GM12878 (cell line): ENCODE results near the gene DUOX1. TPM values are rescaled to one million over a fixed set of nuclear protein-coding genes. Genes with fewer than 3 reads are reported as not detected.

Experiments
- ATAC-seq: fragments of 200-7000 bp; cut with Tn5 transposase; 3 replicates; pipeline ENCODE4 v1.9.1; 2020; ENCODE audit warnings: mild to moderate bottlenecking, moderate library complexity
- BruUV-seq: library from RNA; stranded (reverse); fragments of 400-500 nt; replicated peaks from 2 replicates; lab custom pipeline; 2021; lab: Mats Ljungman, UMichigan
- CTCF ChIA-PET: fragments of 300-600 bp; sonication (Branson Sonifier 250); formaldehyde crosslinking; extraction: SDS; loops from one replicate; lab custom pipeline; 2021; ENCODE audit warnings: inconsistent platforms; lab: Yijun Ruan, JAX
- POLR2A ChIA-PET: fragments of 350-600 bp; formaldehyde crosslinking; extraction: SDS; loops from one replicate; lab custom pipeline; 2021; ENCODE audit warnings: inconsistent platforms; lab: Charles Lee
- RAD21 ChIA-PET: fragments of 300-600 bp; sonication (Branson Sonifier 250); formaldehyde crosslinking; loops from one replicate; lab custom pipeline; 2023; ENCODE audit warnings: antibody characterized with exemption; ENCODE audit not compliant: unreplicated experiment; lab: Charles Lee
- SMC1A ChIA-PET: fragments of 300-600 bp; sonication (Branson Sonifier 250); formaldehyde crosslinking; loops from one replicate; lab custom pipeline; 2023; ENCODE audit not compliant: unreplicated experiment, uncharacterized antibody; lab: Charles Lee
- DNase-seq: peaks from one replicate; pipeline ENCODE4 v3.0.0-alpha.2; 2011; ENCODE audit warnings: low read depth, low spot score
- FAIRE-seq: peaks from 3 replicates; lab custom pipeline; 2011; peaks lifted over from hg19 to GRCh38; lab: Jason Lieb, UNC
- H2AFZ ChIP-seq: 2 replicates; pipeline ENCODE4 v1.6.0; 2011; ENCODE audit warnings: low read depth, low read length, control low read depth; ENCODE audit not compliant: control insufficient read depth
- H3K27ac ChIP-seq: 2 replicates; pipeline ENCODE4 v1.5.1; 2011; ENCODE audit warnings: control low read depth; ENCODE audit not compliant: control insufficient read depth, insufficient read depth
- H3K27me3 ChIP-seq, 2 experiments: replicated peaks in 1 of 2; 2 replicates each; pipeline versions ENCODE4 v1.6.0 to v1.6.1; 2011; ENCODE audit warnings: low read length in 1 of 2; ENCODE audit not compliant: control insufficient read depth in 2 of 2, insufficient read depth in 2 of 2
- H3K36me3 ChIP-seq, 2 experiments: 2 replicates each; pipeline ENCODE4 v1.5.1; 2011; ENCODE audit warnings: low read length in 1 of 2; ENCODE audit not compliant: control insufficient read depth in 2 of 2, insufficient read depth in 2 of 2
- H3K4me1 ChIP-seq: 2 replicates; pipeline ENCODE4 v1.6.1; 2011; ENCODE audit warnings: mild to moderate bottlenecking, low read length, moderate library complexity, mixed read lengths; ENCODE audit not compliant: control insufficient read depth, insufficient read depth
- H3K4me2 ChIP-seq: 2 replicates; pipeline ENCODE4 v1.6.0; 2011; ENCODE audit warnings: control low read depth; ENCODE audit not compliant: control insufficient read depth, insufficient read depth
- H3K4me3 ChIP-seq: fragments of 200-600 bp; sonication (generic); 2 replicates; pipeline ENCODE4 v1.5.1; 2016
- H3K79me2 ChIP-seq: 2 replicates; pipeline ENCODE4 v1.6.0; 2011; ENCODE audit warnings: low read length; ENCODE audit not compliant: control insufficient read depth, insufficient read depth
- H3K9ac ChIP-seq: 2 replicates; pipeline ENCODE4 v1.8.0; 2011; ENCODE audit warnings: low read length, control low read depth, mixed read lengths; ENCODE audit not compliant: control insufficient read depth, insufficient read depth
- H3K9me3 ChIP-seq: replicated peaks from 3 replicates; pipeline ENCODE4 v1.5.1; 2011; ENCODE audit warnings: mild to moderate bottlenecking, low read length; ENCODE audit not compliant: control insufficient read depth, insufficient read depth
- H4K20me1 ChIP-seq: 2 replicates; pipeline ENCODE4 v1.6.0; 2011; ENCODE audit not compliant: control insufficient read depth, insufficient read depth
- ATF7 ChIP-seq: fragments of 450-650 bp; IDR thresholded peaks from 2 replicates; pipeline ENCODE4 v1.6.1; 2016; ENCODE audit warnings: low read depth, mild to moderate bottlenecking
- CEBPZ ChIP-seq: fragments of 150-350 bp; IDR thresholded peaks from 2 replicates; pipeline ENCODE4 v1.6.1; 2016; ENCODE audit warnings: low read depth, low read length
- EED ChIP-seq: sonication (generic); IDR thresholded peaks from 2 replicates; pipeline ENCODE4 v1.6.1; 2016; ENCODE audit warnings: antibody characterized with exemption, low read depth
- EZH2 ChIP-seq: IDR thresholded peaks from 2 replicates; pipeline ENCODE4 v1.6.1; 2012; ENCODE audit warnings: low read depth, mild to moderate bottlenecking, control low read depth, inconsistent platforms, low read length, borderline replicate concordance; ENCODE audit not compliant: control insufficient read depth
- GATAD2B ChIP-seq: fragments of 450-650 bp; conservative IDR thresholded peaks from 2 replicates; pipeline ENCODE4 v1.6.1; 2017; ENCODE audit warnings: low read depth, mild to moderate bottlenecking, moderate library complexity
- HDAC2 ChIP-seq: fragments of 200-600 bp; sonication (generic); IDR thresholded peaks from 2 replicates; pipeline ENCODE4 v1.6.1; 2017
- KDM1A ChIP-seq: fragments of 200-600 bp; sonication (generic); IDR thresholded peaks from 2 replicates; pipeline ENCODE4 v1.6.1; 2016; ENCODE audit warnings: borderline replicate concordance
- NFYA ChIP-seq: IDR thresholded peaks from 2 replicates; pipeline ENCODE4 v1.6.1; 2011; ENCODE audit warnings: low read depth, mild to moderate bottlenecking, low read length, improper control_type of control experiment, borderline replicate concordance
- SIN3A ChIP-seq: IDR thresholded peaks from 2 replicates; pipeline ENCODE4 v1.6.1; 2012; ENCODE audit warnings: low read depth, low read length, improper control_type of control experiment
- USF2 ChIP-seq: IDR thresholded peaks from 2 replicates; pipeline ENCODE4 v1.6.1; 2011; ENCODE audit warnings: low read depth, low read length, improper control_type of control experiment, borderline replicate concordance
- ZBED1 ChIP-seq: IDR thresholded peaks from 2 replicates; pipeline ENCODE4 v1.6.1; 2016; ENCODE audit warnings: borderline replicate concordance
- ZNF274 ChIP-seq: IDR thresholded peaks from one replicate; pipeline ENCODE4 v1.8.0; 2011; ENCODE audit not compliant: insufficient read length, insufficient read depth
- WGBS: methylation state at CpG from one replicate; pipeline ENCODE4 v1.1.6; 2016; ENCODE audit warnings: low lambda C conversion rate; ENCODE audit not compliant: insufficient replicate concordance, insufficient coverage; ENCODE audit errors: missing lambda C conversion rate; 5-methylcytosine and 5-hydroxymethylcytosine counted together
- in situ Hi-C: fragments of 300-500 bp; cut with MboI; formaldehyde crosslinking; loops from 9 replicates; pipeline ENCODE4 v1.14.3; 2018; ENCODE audit warnings: mixed read lengths
- intact Hi-C: fragments of 100-400 bp; cut with micrococcal nuclease; formaldehyde crosslinking; loops from one replicate; pipeline ENCODE4 v1.14.2; 2022; ENCODE audit not compliant: unreplicated experiment
- polyA plus RNA-seq, 11 experiments: library from polyadenylated mRNA; depleted of rRNA in 4 of 11; unstranded in 6 of 11; stranded (reverse) in 5 of 11; fragments of >200 nt; fragmentation: Nextera tagmentation in 4 of 11; fragmentation: Illumina TruSeq in 1 of 11; extraction: Ambion mirVana in 4 of 11; extraction: Trizol in 1 of 11; gene quantifications; 1 replicate in 1 of 11; 2 replicates in 10 of 11; pipeline versions ENCODE4 v1.2.1 to v1.2.3, GENCODE V29; 2011 to 2016; ENCODE audit warnings: inconsistent platforms in 2 of 11, missing spikeins in 2 of 11, low read depth in 1 of 11
- total RNA-seq, 4 experiments: library from RNA; depleted of rRNA in 3 of 4; stranded (reverse); fragments of >200 nt in 3 of 4; fragmentation: Illumina TruSeq in 1 of 4; extraction: Trizol in 1 of 4; gene quantifications; 2 replicates each; pipeline versions ENCODE4 v1.2.1 to v1.2.3, GENCODE V29; 2013 to 2021
- TF ChIP-seq, protein P1 (sequence below): IDR thresholded peaks from 2 replicates; pipeline ENCODE4 v1.6.1; 2012; ENCODE audit warnings: improper control_type of control experiment, low read depth, low read length; ENCODE audit not compliant: insufficient replicate concordance

DUOX1 gene
- total and polyA plus RNA-seq, 10 of the 15 experiments (the other 5 are each of a cell fraction or from before 2014, with no cell fraction given): 0.02 to 2.1 (median 0.26) TPM; not detected in 3

GRCh38 chr15:45150997-45151396 is 21.2 kb downstream of the DUOX1 start (continued):
- TF ChIP-seq CEBPZ: no peak

DNA sequence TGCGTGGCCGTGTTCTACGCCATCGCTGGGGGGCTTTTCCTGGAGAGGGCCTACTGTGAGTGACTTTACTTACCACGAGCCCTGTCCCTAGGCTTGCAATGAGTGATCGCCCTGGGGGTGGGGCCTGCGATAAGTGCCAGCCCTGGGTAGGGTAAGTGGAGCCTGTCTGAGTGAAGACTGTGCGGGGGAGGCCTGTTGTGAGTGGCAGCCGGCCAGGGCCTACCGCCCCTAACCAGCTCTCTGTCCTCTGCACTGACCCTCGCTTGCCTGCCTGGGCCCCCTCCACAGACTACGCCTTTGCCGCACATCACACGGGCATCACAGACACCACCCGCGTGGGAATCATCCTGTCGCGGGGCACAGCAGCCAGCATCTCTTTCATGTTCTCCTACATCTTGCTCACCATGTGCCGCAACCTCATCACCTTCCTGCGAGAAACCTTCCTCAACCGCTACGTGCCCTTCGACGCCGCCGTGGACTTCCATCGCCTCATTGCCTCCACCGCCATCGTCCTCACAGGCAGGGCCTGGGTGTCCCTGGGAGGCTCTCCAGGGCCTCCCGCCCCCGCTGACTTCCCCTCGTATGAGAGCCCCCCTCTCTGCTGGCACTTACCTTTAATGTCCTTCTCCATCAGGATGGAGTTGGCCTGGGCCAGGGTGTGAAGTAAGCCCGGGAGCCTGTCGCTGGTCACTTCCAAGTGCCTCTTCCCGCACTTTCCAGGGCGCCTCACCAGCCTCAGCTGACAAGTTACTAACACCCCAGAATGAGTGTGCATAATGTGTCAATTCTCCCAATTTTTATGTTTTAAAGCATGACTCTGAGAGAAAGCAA is 22.4 kb downstream of the DUOX1 start:
- DNase-seq (no peak), ATAC-seq (no peak), FAIRE-seq (no peak)
- intact Hi-C loops (no loop called here), in situ Hi-C loops (no loop called here)
- Histone ChIP-seq H3K4me2 (no peak overlapping the region), H3K27me3 (no peaks in the 10 kb centered on the region), H3K27ac (no peak overlapping the region), H2AFZ (no peak overlapping the region), H4K20me1 (no peaks in the 10 kb centered on the region), H3K4me3 (no peak overlapping the region), H3K79me2 (no peaks in the 10 kb centered on the region), H3K9ac (no peak overlapping the region), H3K9me3 (no peaks in the 10 kb centered on the region), H3K4me1 (no peaks in the 10 kb centered on the region), H3K36me3 (no peaks in the 10 kb centered on the region)
- ChIA-PET CTCF (no interaction called here), SMC1A (no interaction called here), RAD21 (no interaction called here), POLR2A (no interaction called here)
- 96% methylated on average over 36 of the region's 36 CpGs for WGBS
- BruUV-seq: no TSS peak
- TF ChIP-seq USF2 (no peak), EZH2 (no peak), NFYA (no peak), GATAD2B (no peak), KDM1A (no peak), ATF7 (no peak), EED (no peak), SIN3A (no peak), HDAC2 (no peak), ZBED1 (no peak), ZNF274 (no peak)
- TF ChIP-seq, protein P1, sequence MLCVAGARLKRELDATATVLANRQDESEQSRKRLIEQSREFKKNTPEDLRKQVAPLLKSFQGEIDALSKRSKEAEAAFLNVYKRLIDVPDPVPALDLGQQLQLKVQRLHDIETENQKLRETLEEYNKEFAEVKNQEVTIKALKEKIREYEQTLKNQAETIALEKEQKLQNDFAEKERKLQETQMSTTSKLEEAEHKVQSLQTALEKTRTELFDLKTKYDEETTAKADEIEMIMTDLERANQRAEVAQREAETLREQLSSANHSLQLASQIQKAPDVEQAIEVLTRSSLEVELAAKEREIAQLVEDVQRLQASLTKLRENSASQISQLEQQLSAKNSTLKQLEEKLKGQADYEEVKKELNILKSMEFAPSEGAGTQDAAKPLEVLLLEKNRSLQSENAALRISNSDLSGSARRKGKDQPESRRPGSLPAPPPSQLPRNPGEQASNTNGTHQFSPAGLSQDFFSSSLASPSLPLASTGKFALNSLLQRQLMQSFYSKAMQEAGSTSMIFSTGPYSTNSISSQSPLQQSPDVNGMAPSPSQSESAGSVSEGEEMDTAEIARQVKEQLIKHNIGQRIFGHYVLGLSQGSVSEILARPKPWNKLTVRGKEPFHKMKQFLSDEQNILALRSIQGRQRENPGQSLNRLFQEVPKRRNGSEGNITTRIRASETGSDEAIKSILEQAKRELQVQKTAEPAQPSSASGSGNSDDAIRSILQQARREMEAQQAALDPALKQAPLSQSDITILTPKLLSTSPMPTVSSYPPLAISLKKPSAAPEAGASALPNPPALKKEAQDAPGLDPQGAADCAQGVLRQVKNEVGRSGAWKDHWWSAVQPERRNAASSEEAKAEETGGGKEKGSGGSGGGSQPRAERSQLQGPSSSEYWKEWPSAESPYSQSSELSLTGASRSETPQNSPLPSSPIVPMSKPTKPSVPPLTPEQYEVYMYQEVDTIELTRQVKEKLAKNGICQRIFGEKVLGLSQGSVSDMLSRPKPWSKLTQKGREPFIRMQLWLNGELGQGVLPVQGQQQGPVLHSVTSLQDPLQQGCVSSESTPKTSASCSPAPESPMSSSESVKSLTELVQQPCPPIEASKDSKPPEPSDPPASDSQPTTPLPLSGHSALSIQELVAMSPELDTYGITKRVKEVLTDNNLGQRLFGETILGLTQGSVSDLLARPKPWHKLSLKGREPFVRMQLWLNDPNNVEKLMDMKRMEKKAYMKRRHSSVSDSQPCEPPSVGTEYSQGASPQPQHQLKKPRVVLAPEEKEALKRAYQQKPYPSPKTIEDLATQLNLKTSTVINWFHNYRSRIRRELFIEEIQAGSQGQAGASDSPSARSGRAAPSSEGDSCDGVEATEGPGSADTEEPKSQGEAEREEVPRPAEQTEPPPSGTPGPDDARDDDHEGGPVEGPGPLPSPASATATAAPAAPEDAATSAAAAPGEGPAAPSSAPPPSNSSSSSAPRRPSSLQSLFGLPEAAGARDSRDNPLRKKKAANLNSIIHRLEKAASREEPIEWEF: no peak
